Measurements from ENCODE around the gene KDM3A. TPM values are rescaled to one million over a fixed set of nuclear protein-coding genes. Genes with fewer than 3 reads are reported as not detected.

Gene KDM3A
- total and polyA plus RNA-seq, 10 donors: 16.1 to 87.5 (median 45.5) TPM

GRCh38 chr2:86398500-86399474 is 42.4 kb upstream of the KDM3A start:
- H3K9me3 ChIP-seq: no peaks in the 10 kb centered on the region
- H3K4me1 ChIP-seq: no peaks in the 10 kb centered on the region
- no peak overlapping the region for H3K4me3 ChIP-seq
- H3K36me3 ChIP-seq: no peaks in the 10 kb centered on the region
- WGBS, 5 donors: 85 to 92% (median 89%) methylated on average over 7 of the region's 7 CpGs
- TF ChIP-seq CTCF (IDR thresholded peaks at IDR 0.05 in 8 of 11, conservative IDR thresholded peaks at IDR 0.05 in 3 of 11) (no peak), POLR2A (IDR thresholded peaks at IDR 0.05) (no peak), POLR2AphosphoS5 (IDR thresholded peaks at IDR 0.05) (no peak)
- intact Hi-C loops (cut with DNase I; ENCODE audit: low total_unique reads): no loop called here
- no peak overlapping the region for H3K27ac ChIP-seq
- DNase-seq: no peak
- peaks cover 0 to 12% (median 0%) of the 10 kb centered on the region in 7 donors for H3K27me3 ChIP-seq (replicated peaks in 1 of 7)

- 72 to 89% (median 79%) methylated on average over 1 of the region's 1 CpG for WGBS, 5 donors
- no peak overlapping the region for H3K4me3 ChIP-seq
- no peak overlapping the region for H3K27ac ChIP-seq
- H3K4me1 ChIP-seq: no peaks in the 10 kb centered on the region
- H3K27me3 ChIP-seq (replicated peaks in 1 of 7): peaks cover 0 to 12% (median 0%) of the 10 kb centered on the region in 7 donors
- TF ChIP-seq POLR2AphosphoS5 (IDR thresholded peaks at IDR 0.05): no peak
- no peak for TF ChIP-seq POLR2A (IDR thresholded peaks at IDR 0.05)
- no peak for TF ChIP-seq CTCF (IDR thresholded peaks at IDR 0.05 in 8 of 11, conservative IDR thresholded peaks at IDR 0.05 in 3 of 11)
- no peak for DNase-seq
- intact Hi-C loops (cut with DNase I; ENCODE audit: low total_unique reads): no loop called here
- H3K36me3 ChIP-seq: no peaks in the 10 kb centered on the region
- H3K9me3 ChIP-seq: no peaks in the 10 kb centered on the region
Measured at GRCh38 chr2:86400321-86400720, 40.9 kb upstream of the KDM3A start.

- Histone ChIP-seq H3K27me3 (replicated peaks in 1 of 7) (peaks cover 0 to 7% (median 0%) of the 10 kb centered on the region in 7 donors), H3K36me3 (no peaks in the 10 kb centered on the region), H3K9me3 (peaks cover 0 to 9% (median 2%) of the 10 kb centered on the region in 8 donors), H3K4me3 (no peak overlapping the region), H3K4me1 (peaks cover 0 to 18% (median 13%) of the 10 kb centered on the region in 6 donors), H3K27ac (no peak overlapping the region)
- no peak for TF ChIP-seq CTCF (IDR thresholded peaks at IDR 0.05 in 8 of 11, conservative IDR thresholded peaks at IDR 0.05 in 3 of 11)
- TF ChIP-seq POLR2AphosphoS5 (IDR thresholded peaks at IDR 0.05): no peak
- no peak for TF ChIP-seq POLR2A (IDR thresholded peaks at IDR 0.05)
- intact Hi-C loops (cut with DNase I; ENCODE audit: low total_unique reads): no loop called here
- DNase-seq: no peak
Measured at GRCh38 chr2:86410581-86410980, 30.6 kb upstream of the KDM3A start.

- H3K27ac ChIP-seq: no peak overlapping the region
- no peak for TF ChIP-seq POLR2A (IDR thresholded peaks at IDR 0.05)
- no peaks in the 10 kb centered on the region for H3K36me3 ChIP-seq
- 30 to 65% (median 51%) methylated on average over 6 of the region's 6 CpGs for WGBS, 5 donors
- peaks cover 0 to 24% (median 13%) of the 10 kb centered on the region in 6 donors for H3K4me1 ChIP-seq
- no peak overlapping the region for H3K4me3 ChIP-seq
- H3K27me3 ChIP-seq (replicated peaks in 1 of 7): peaks cover 0 to 7% (median 0%) of the 10 kb centered on the region in 7 donors
- H3K9me3 ChIP-seq: peaks cover 0 to 9% (median 2%) of the 10 kb centered on the region in 8 donors
- no peak for DNase-seq
- intact Hi-C loops (cut with DNase I; ENCODE audit: low total_unique reads): no loop called here
Measured at GRCh38 chr2:86411396-86411795, 29.8 kb upstream of the KDM3A start.
